GM19438 (cell line): ENCODE results near the gene DISC1.

Source experiments
- ATAC-seq: cut with Tn5 transposase; IDR thresholded peaks from one replicate; pipeline ENCODE4 v1.9.1; 2021; ENCODE audit warnings: low read depth; ENCODE audit not compliant: unreplicated experiment

Gene DISC1

DNA sequence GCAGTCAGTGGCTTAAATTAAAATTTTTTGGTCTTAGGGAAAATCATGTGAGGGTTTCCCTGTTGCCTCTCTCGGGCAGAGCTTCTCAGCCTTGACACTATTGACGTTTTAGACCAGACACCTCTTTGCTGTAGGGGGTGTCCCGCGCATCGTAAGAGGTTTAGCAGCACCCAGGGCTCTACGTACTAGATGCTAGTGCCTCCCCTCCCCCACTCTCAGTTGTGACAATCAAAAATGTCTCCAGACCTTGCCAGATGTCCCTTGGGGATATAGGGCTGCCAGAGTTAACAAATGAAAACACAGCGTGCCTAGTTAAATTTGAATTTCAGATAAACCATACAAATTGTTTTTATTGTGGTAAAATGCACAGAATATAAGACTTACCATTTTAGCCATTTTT, 293.3 kb downstream of the DISC1 start:
- no peak for ATAC-seq

DNA sequence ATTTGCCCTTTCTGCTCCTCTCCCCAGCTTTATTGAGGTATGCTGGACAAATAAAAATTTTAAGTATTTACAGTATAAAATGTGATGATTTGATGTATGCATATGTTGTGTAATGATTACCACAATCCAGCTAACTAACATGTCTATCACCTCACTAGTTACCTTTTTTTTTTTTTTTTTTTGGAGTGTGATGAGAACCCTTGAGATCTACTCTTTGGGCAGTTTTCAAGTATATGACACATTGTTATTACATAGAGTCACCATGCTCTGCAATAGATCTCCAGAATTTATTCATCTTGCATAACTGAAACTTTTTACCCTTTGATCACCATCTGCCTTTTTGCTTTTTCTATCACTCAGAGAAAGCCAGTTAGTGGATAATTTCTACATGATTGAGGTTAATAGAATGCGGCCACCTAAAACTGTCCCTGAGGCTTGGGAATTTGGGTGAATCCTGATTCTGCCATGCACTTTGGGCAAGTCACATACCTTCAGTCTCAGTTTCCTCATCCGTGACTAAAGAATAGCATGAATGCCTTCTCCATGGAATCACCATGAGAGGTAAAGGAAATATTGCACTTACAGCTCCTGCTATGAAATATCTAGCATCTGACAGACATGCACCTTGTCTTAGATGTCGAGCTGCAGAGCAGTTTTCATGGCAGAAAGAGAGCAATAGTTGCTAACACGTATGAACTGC, 295.2 kb downstream of the DISC1 start:
- no peak for ATAC-seq

- no peak for ATAC-seq
Observed at GRCh38 chr1:231923491-231924041, 297.0 kb downstream of the DISC1 start.

- no peak for ATAC-seq
Observed at GRCh38 chr1:231924180-231924579, 297.6 kb downstream of the DISC1 start.

GRCh38 chr1:231925864-231926263, 299.3 kb downstream of the DISC1 start:
- ATAC-seq: no peak

DNA sequence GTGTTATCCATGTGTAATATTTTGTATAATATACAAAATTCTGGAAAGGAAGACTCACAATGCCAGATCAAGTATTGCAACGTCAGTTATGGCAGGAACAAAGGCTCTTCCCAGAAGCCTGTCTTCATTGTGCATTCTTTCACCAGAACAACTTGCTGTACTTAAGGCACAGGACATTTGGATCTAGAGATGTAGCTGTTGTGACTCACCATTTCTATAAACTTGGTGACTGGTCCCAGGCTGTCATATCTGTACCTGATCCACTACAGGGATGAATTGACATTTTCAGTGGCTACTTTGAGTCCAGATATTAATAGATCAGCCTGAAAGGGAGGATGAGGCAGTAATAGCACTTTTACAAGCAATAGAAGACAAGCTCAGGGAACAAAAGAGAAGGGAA, 299.8 kb downstream of the DISC1 start:
- no peak for ATAC-seq

DNA sequence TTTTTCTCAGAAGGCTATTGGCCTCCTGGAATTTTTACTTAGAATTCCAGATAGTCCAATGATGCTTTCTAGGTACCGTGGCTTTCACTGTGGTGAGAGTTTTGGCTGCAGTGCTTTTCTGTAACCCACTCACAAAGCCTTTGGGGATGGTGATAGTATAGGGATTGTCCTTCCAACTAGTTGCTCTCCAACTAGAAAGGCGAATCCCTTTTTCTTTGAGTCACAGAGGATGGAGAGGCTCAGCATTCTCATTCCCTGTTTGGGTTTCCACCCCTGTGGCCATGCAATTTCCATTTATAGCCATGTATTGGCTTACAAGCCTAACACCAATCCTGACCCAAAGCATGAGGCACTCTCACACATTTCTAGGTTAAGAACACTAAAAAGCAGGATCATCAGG, 300.3 kb downstream of the DISC1 start:
- no peak for ATAC-seq

- no peak for ATAC-seq
Observed at GRCh38 chr1:231927431-231927830, 300.8 kb downstream of the DISC1 start.

DNA sequence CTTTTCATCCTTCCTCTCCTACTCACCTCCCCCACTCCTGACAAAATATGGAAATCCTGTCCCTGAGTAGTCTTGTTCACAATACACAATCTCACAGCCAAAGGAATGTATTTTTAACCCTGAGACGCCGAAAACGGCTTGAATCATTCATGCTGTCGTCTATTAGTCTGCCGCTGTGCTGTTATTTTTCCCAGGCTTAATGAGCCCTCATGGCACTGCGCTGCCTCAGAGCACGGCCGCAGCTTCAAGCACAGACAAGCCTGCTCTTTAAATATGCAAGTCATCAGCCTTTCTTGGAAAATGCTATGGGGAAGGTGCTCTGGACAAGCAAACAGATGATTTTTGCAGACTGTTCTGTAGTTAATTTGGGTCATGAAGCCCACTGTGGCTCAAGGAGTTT, 302.7 kb downstream of the DISC1 start:
- ATAC-seq: no peak

GRCh38 chr1:231930257-231930947, 303.8 kb downstream of the DISC1 start:
- no peak for ATAC-seq

GRCh38 chr1:231931146-231931545, 304.6 kb downstream of the DISC1 start:
- no peak for ATAC-seq

- no peak for ATAC-seq
Observed at GRCh38 chr1:231931846-231932454, 305.4 kb downstream of the DISC1 start.

DNA sequence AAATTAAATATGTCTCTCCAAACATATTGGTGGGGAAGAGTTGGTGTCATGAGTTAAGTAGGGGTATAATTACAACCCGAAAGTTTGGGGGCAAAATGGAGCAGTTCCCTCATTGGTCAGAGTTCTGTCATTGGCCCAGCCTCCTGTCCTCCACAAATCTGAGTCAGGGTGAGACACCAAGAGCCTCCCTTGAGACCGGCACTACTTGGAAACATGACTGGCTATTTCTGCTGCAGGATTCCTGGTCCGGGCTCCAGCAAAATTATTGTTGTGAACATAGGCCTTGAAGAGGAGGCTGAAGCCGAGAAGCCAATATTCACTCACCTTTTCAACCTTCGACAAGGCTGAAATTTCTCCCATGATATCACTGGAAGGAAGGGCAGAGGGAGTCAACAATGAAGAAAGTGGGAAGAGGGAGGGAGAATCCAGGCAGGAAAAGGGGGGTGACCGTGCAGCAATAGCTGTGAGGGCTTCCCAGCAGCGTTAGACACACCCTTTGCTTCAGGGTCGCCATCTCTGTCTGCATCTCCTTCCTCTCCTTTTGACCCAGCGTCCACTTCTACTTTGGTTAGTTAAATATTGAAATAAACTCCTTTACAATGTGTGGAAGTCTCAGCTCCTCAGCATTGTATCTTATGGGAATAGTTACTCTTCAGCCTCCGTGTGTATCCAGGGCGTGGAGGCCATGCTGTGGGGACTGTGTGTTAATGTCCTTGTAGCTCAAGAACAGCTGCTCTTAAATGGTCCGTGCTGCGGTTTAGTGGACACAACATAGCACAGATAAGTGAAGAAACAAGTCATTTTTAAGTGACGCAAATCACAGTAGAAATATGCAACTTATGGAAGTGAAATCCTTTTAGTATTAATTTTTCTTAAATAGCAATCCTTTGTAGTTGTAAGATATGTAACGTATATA, 307.4 kb downstream of the DISC1 start:
- ATAC-seq: no peak

GRCh38 chr1:231934797-231935196, 308.2 kb downstream of the DISC1 start:
- ATAC-seq: no peak

- no peak for ATAC-seq
Observed at GRCh38 chr1:231935856-231936255, 309.3 kb downstream of the DISC1 start.

GRCh38 chr1:231936983-231937775, 310.6 kb downstream of the DISC1 start:
- no peak for ATAC-seq

DNA sequence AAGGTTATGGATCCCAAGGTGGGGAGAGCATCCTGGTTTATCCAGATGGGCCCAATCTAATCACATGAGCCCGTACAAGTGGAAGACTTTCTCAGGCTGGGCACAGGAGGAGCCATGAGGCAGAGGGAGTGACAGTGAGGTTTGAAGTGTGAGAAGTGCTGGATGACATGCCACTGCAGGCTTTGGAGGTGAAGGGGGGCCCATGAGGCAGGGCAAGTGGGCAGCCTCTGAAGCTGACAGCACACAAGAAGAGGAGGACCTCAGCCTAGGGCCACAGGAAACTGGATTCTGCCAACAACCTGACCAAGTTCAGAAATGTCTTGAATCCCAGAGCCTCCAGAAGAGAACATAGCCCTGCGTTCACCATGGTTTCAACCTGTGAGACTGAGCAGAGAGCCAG, 311.6 kb downstream of the DISC1 start:
- ATAC-seq: no peak

GRCh38 chr1:231938711-231939110, 312.1 kb downstream of the DISC1 start:
- ATAC-seq: no peak

- no peak for ATAC-seq
Observed at GRCh38 chr1:231939118-231939517, 312.5 kb downstream of the DISC1 start.

- ATAC-seq: no peak
Observed at GRCh38 chr1:231940116-231940515, 313.5 kb downstream of the DISC1 start.
